MM.1S (cell line): ENCODE data around the gene F13A1.

Source experiments
- DNase-seq: peaks from one replicate; pipeline ENCODE4 v3.0.0-alpha.2; 2015
- H2AFZ ChIP-seq: fragments of 300-600 bp; sonication (generic); 2 replicates; pipeline ENCODE4 v1.6.0; 2016; ENCODE audit warnings: antibody characterized with exemption, low read length
- H3F3A ChIP-seq: fragments of 300-600 bp; sonication (generic); 2 replicates; pipeline ENCODE4 v1.6.1; 2016; ENCODE audit warnings: mild to moderate bottlenecking, antibody characterized with exemption, low read length, moderate library complexity, mixed read lengths; ENCODE audit not compliant: insufficient read depth
- H3K27ac ChIP-seq: fragments of 300-600 bp; sonication (generic); 2 replicates; pipeline ENCODE4 v1.5.1; 2016; ENCODE audit warnings: mild to moderate bottlenecking, low read length
- H3K27me3 ChIP-seq: fragments of 300-600 bp; sonication (generic); replicated peaks from 2 replicates; pipeline ENCODE4 v1.6.0; 2016; ENCODE audit warnings: low read length; ENCODE audit not compliant: insufficient read depth
- H3K36me3 ChIP-seq: fragments of 300-600 bp; sonication (generic); replicated peaks from 2 replicates; pipeline ENCODE4 v1.6.1; 2016; ENCODE audit warnings: mild to moderate bottlenecking, low read length, mixed read lengths; ENCODE audit not compliant: insufficient read depth
- H3K4me1 ChIP-seq: fragments of 300-600 bp; sonication (generic); 2 replicates; pipeline ENCODE4 v1.6.1; 2016; ENCODE audit warnings: low read length, mixed read lengths
- H3K4me2 ChIP-seq: fragments of 300-600 bp; sonication (generic); 2 replicates; pipeline ENCODE4 v1.6.0; 2016; ENCODE audit warnings: low read depth, low read length
- H3K4me3 ChIP-seq: fragments of 300-600 bp; sonication (generic); 2 replicates; pipeline ENCODE4 v1.5.1; 2016; ENCODE audit warnings: low read length, mixed read lengths
- H3K79me2 ChIP-seq: fragments of 300-600 bp; sonication (generic); 2 replicates; pipeline ENCODE4 v1.6.1; 2016; ENCODE audit warnings: mixed run types, low read length, mixed read lengths
- H3K9ac ChIP-seq: fragments of 300-600 bp; sonication (generic); 2 replicates; pipeline ENCODE4 v1.6.1; 2016; ENCODE audit warnings: low read length, mixed read lengths
- H3K9me2 ChIP-seq: fragments of 300-600 bp; sonication (generic); replicated peaks from 2 replicates; pipeline ENCODE4 v1.6.1; 2016; ENCODE audit warnings: mild to moderate bottlenecking, low read length, mixed read lengths; ENCODE audit not compliant: insufficient read depth
- H3K9me3 ChIP-seq: fragments of 300-600 bp; sonication (generic); replicated peaks from 2 replicates; pipeline ENCODE4 v1.6.1; 2016; ENCODE audit warnings: mild to moderate bottlenecking, low read length, mixed read lengths; ENCODE audit not compliant: insufficient read depth
- H4K20me1 ChIP-seq: fragments of 300-600 bp; sonication (generic); 2 replicates; pipeline ENCODE4 v1.6.1; 2016; ENCODE audit warnings: mild to moderate bottlenecking, low read length, moderate library complexity, mixed read lengths; ENCODE audit not compliant: insufficient read depth
- EZH2 ChIP-seq: fragments of 300-600 bp; sonication (generic); optimal IDR thresholded peaks from 2 replicates; pipeline ENCODE3; 2017; ENCODE audit warnings: low read depth, mild to moderate bottlenecking, antibody characterized with exemption, low read length, mixed read lengths
- EZH2phosphoT487 ChIP-seq: fragments of 300-600 bp; sonication (generic); IDR thresholded peaks from 2 replicates; pipeline ENCODE4 v1.6.1; 2018; ENCODE audit warnings: antibody characterized with exemption, low read length
- TF ChIP-seq, protein P1 (sequence below): fragments of 300-600 bp; sonication (generic); IDR thresholded peaks from 2 replicates; pipeline ENCODE4 v1.5.1; 2016; ENCODE audit warnings: antibody characterized with exemption, low read length, mixed read lengths

The F13A1 gene

DNA sequence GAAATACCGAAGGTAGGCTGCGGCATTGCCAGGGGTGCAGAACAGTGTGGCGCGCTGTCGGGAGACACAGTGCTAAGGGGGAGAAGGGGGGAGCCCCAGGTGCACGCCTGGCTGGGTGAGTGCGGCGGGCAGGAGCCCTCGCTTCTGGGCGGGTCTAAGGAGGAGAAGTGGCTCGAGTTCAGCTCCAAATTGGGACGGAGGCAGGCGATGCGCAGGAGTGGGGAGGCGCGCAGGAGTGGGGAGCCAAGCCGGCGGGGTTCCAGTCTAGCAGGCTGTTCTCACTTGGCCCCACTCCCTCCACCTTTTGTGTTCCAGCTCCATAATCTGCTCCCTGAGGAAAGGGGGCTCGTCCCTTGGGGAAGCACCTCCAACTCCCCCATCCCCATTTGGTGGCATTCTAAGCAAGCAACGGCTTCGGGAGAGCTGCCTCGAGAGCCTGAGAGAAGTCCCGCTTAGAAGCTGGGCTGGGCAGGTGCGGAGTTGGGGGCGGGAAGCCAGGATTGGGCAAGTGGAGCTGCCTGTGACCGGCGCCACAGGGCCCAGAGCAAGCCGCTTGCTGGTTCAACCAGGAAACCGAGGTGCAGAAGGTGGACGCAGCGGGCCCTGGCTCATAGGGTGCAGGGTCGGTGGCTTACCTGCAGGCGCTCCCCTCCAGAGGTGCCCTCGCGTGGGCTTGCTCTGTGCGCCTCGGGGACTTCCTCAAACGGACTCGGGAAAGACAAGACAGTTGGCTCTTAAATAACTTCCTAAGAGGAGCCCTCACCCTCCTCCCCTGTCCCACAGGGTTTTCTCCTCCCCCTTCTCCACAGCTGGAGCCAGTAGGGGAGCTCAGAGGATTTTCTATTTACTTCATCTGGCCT is at the start of gene F13A1:
TSS of gene F13A1 (minus strand) at position 711 of the 860 bp plus-strand sequence. CDS start 1,998 bp downstream, outside the sequence.
- no peak within 1 kb of the TSS for H3K27ac ChIP-seq
- H3K9ac ChIP-seq: no peak within 1 kb of the TSS
- TF ChIP-seq, protein P1, sequence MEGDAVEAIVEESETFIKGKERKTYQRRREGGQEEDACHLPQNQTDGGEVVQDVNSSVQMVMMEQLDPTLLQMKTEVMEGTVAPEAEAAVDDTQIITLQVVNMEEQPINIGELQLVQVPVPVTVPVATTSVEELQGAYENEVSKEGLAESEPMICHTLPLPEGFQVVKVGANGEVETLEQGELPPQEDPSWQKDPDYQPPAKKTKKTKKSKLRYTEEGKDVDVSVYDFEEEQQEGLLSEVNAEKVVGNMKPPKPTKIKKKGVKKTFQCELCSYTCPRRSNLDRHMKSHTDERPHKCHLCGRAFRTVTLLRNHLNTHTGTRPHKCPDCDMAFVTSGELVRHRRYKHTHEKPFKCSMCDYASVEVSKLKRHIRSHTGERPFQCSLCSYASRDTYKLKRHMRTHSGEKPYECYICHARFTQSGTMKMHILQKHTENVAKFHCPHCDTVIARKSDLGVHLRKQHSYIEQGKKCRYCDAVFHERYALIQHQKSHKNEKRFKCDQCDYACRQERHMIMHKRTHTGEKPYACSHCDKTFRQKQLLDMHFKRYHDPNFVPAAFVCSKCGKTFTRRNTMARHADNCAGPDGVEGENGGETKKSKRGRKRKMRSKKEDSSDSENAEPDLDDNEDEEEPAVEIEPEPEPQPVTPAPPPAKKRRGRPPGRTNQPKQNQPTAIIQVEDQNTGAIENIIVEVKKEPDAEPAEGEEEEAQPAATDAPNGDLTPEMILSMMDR: no peak
- TF ChIP-seq EZH2phosphoT487: no peak
- TF ChIP-seq EZH2: no peak

GRCh38 chr6:6368684-6369052 is 48.2 kb upstream of the F13A1 start:
- Histone ChIP-seq H3K79me2 (no peaks in the 10 kb centered on the region), H3K9ac (no peak overlapping the region), H3K36me3 (no peaks in the 10 kb centered on the region), H3K4me1 (0 out of 2 replicates have a peak, but pooled peaks cover 3% of the 10 kb centered on the region), H2AFZ (no peak overlapping the region), H3F3A (no peaks in the 10 kb centered on the region), H4K20me1 (no peaks in the 10 kb centered on the region), H3K9me2 (no peaks in the 10 kb centered on the region), H3K27ac (no peak overlapping the region), H3K9me3 (no peaks in the 10 kb centered on the region), H3K4me2 (no peak overlapping the region), H3K4me3 (no peak overlapping the region), H3K27me3 (no peaks in the 10 kb centered on the region)
- no peak for DNase-seq
- TF ChIP-seq EZH2: no peak
- TF ChIP-seq, protein P1: no peak
- TF ChIP-seq EZH2phosphoT487: no peak

More for the DNA sequence above, at the start of gene F13A1:
- no peaks in the 10 kb centered on the region for H4K20me1 ChIP-seq
- no peaks in the 10 kb centered on the region for H3K36me3 ChIP-seq
- no peaks in the 10 kb centered on the region for H3K4me1 ChIP-seq
- no peaks in the 10 kb centered on the region for H3K79me2 ChIP-seq
- no peaks in the 10 kb centered on the region for H3F3A ChIP-seq
- no peaks in the 10 kb centered on the region for H3K27me3 ChIP-seq
- no peak within 1 kb of the TSS for H3K4me3 ChIP-seq
- no peaks in the 10 kb centered on the region for H3K9me3 ChIP-seq
- DNase-seq: no peak
- H2AFZ ChIP-seq: no peak within 1 kb of the TSS
- H3K4me2 ChIP-seq: no peak within 1 kb of the TSS
- H3K9me2 ChIP-seq: no peaks in the 10 kb centered on the region

DNA sequence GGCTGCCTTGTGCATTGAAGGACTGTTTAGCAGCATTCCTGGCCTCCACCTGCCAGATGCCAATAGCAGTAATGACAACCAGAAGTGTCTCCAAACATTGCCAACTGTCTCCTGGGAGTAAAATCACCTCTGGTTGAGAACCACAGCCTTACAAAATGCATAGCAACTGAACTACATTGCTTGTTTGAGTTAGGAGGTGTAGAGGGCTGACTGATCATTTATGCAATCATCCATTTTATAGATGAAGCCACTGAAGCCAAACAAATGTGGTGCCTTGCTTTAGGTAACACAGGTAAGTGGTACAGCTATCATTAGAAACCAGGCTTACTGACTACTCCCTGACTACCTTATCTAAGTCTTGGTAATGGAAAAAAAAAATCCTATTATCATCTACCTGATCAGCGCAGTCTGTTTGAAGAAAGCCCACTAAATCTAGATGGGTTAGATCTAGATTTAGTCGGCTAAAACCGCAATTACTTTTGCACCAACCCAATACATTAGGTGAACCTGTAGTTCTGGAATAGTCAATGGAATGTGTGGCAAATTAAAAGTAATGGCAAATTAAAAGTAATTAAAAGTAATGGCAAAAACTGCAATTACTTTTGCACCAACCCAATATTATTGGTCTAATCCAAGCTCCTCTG is 47.7 kb upstream of the F13A1 start:
- Histone ChIP-seq H3K4me2 (no peak overlapping the region), H3K9me2 (no peaks in the 10 kb centered on the region), H3K4me3 (no peak overlapping the region), H3K4me1 (0 out of 2 replicates have a peak, but pooled peaks cover 3% of the 10 kb centered on the region), H2AFZ (no peak overlapping the region), H3F3A (no peaks in the 10 kb centered on the region), H3K27me3 (no peaks in the 10 kb centered on the region), H3K27ac (no peak overlapping the region), H4K20me1 (no peaks in the 10 kb centered on the region), H3K79me2 (no peaks in the 10 kb centered on the region), H3K36me3 (no peaks in the 10 kb centered on the region), H3K9ac (no peak overlapping the region), H3K9me3 (no peaks in the 10 kb centered on the region)
- DNase-seq: no peak
- no peak for TF ChIP-seq EZH2
